HepG2 (cell line): Measurements from ENCODE around the gene NCBP2. TPM values are rescaled to one million over a fixed set of nuclear protein-coding genes. Genes with fewer than 3 reads are reported as not detected.

ENCODE experiments used
- AGO2 ChIP-seq: fragments of 200-400 bp; formaldehyde crosslinking; optimal IDR thresholded peaks from 2 replicates; pipeline ENCODE3; 2017; ENCODE audit warnings: mild to moderate bottlenecking, low read depth, low read length, moderate library complexity
- ATF7-NPFF ChIP-seq: sonication (generic); formaldehyde crosslinking; IDR thresholded peaks from 2 replicates; pipeline ENCODE4 v1.8.1; 2023; ENCODE audit warnings: mild to moderate bottlenecking, low read depth, missing genetic modification reagents, moderate library complexity
- DMAP1 ChIP-seq: IDR thresholded peaks from 2 replicates; pipeline ENCODE4 v1.6.1; 2016
- HDAC6 ChIP-seq: fragments of 200-600 bp; sonication (generic); IDR thresholded peaks from 2 replicates; pipeline ENCODE4 v1.7.0; 2017; ENCODE audit warnings: mild to moderate bottlenecking, antibody characterized with exemption, low read length, low read depth
- KDM4B ChIP-seq: sonication (generic); formaldehyde crosslinking; IDR thresholded peaks from 2 replicates; pipeline ENCODE4 v1.4.0; 2020; ENCODE audit warnings: missing genetic modification reagents
- MAZ ChIP-seq, 2 experiments: sonication (generic) in 1 of 2; formaldehyde crosslinking in 1 of 2; IDR thresholded peaks; 2 replicates each; pipeline versions ENCODE4 v1.5.0 to v1.6.1; 2012 to 2020; ENCODE audit warnings: low read depth in 2 of 2, mild to moderate bottlenecking in 2 of 2, borderline replicate concordance in 1 of 2, improper control_type of control experiment in 1 of 2, low read length in 1 of 2, missing genetic modification reagents in 1 of 2, moderate library complexity in 1 of 2
- MIER2 ChIP-seq: IDR thresholded peaks from 2 replicates; pipeline ENCODE4 v1.6.1; 2016; ENCODE audit warnings: missing biosample characterization, missing genetic modification reagents
- MYC ChIP-seq: sonication (generic); formaldehyde crosslinking; IDR thresholded peaks from 2 replicates; pipeline ENCODE4 v1.9.0; 2021; ENCODE audit warnings: missing genetic modification reagents, borderline replicate concordance
- PCBP2 ChIP-seq: fragments of 200-400 bp; formaldehyde crosslinking; optimal IDR thresholded peaks from 2 replicates; pipeline ENCODE3; 2018; ENCODE audit warnings: low read length, low read depth; ENCODE audit not compliant: poor library complexity, severe bottlenecking
- PHF8 ChIP-seq: sonication (generic); formaldehyde crosslinking; IDR thresholded peaks from 2 replicates; pipeline ENCODE4 v1.5.0; 2020; ENCODE audit warnings: missing genetic modification reagents
- ZFP41 ChIP-seq: sonication (generic); formaldehyde crosslinking; IDR thresholded peaks from 2 replicates; pipeline ENCODE4 v1.4.0; 2020; ENCODE audit warnings: mild to moderate bottlenecking, missing genetic modification reagents, borderline replicate concordance
- ZMAT3 ChIP-seq: sonication (generic); formaldehyde crosslinking; conservative IDR thresholded peaks from 2 replicates; pipeline ENCODE4 v1.7.0; 2021; ENCODE audit warnings: missing genetic modification reagents
- ZNF547 ChIP-seq: sonication (generic); formaldehyde crosslinking; IDR thresholded peaks from 2 replicates; pipeline ENCODE4 v1.5.1; 2020; ENCODE audit warnings: mild to moderate bottlenecking, missing genetic modification reagents
- ZSCAN25 ChIP-seq: sonication (generic); formaldehyde crosslinking; IDR thresholded peaks from 2 replicates; pipeline ENCODE4 v1.8.0; 2022; ENCODE audit warnings: mild to moderate bottlenecking, missing genetic modification reagents
- polyA plus RNA-seq, 8 experiments: library from polyadenylated mRNA; depleted of rRNA in 3 of 8; stranded (reverse) in 7 of 8; unstranded in 1 of 8; fragments of >200 nt; fragmentation: Illumina TruSeq in 4 of 8; extraction: Trizol in 4 of 8; gene quantifications; 2 replicates each; pipeline versions ENCODE4 v1.2.1 to v1.2.3, GENCODE V29; 2011 to 2016; ENCODE audit warnings: low read depth in 4 of 8, missing spikeins in 1 of 8, mixed read lengths in 1 of 8; ENCODE audit not compliant: insufficient read depth in 1 of 8
- total RNA-seq, 5 experiments: library from RNA; depleted of rRNA; stranded (reverse); fragments of >200 nt; fragmentation: Illumina TruSeq; extraction: Trizol; gene quantifications; 2 replicates each; pipeline ENCODE4 v1.2.3, GENCODE V29; 2016; ENCODE audit warnings: low read depth in 1 of 5
- TF ChIP-seq, protein P1 (sequence below): sonication (generic); formaldehyde crosslinking; IDR thresholded peaks from 2 replicates; pipeline ENCODE4 v1.5.0; 2020; ENCODE audit warnings: mild to moderate bottlenecking, missing genetic modification reagents, borderline replicate concordance
- TF ChIP-seq, protein P2 (sequence below): IDR thresholded peaks from 2 replicates; pipeline ENCODE4 v1.6.1; 2016; ENCODE audit warnings: missing genetic modification reagents, missing compliant biosample characterization
- TF ChIP-seq, protein P3 (sequence below): sonication (generic); formaldehyde crosslinking; IDR thresholded peaks from 2 replicates; pipeline ENCODE4 v1.4.0; 2020; ENCODE audit warnings: missing genetic modification reagents
- TF ChIP-seq, protein P4 (sequence below): IDR thresholded peaks from 2 replicates; pipeline ENCODE4 v1.6.1; 2016; ENCODE audit warnings: mild to moderate bottlenecking

The NCBP2 gene
- total and polyA plus RNA-seq, 2 of the 13 experiments (the other 11 are each of a cell fraction or from before 2014, with no cell fraction given): 58.7 to 95.5 TPM

DNA sequence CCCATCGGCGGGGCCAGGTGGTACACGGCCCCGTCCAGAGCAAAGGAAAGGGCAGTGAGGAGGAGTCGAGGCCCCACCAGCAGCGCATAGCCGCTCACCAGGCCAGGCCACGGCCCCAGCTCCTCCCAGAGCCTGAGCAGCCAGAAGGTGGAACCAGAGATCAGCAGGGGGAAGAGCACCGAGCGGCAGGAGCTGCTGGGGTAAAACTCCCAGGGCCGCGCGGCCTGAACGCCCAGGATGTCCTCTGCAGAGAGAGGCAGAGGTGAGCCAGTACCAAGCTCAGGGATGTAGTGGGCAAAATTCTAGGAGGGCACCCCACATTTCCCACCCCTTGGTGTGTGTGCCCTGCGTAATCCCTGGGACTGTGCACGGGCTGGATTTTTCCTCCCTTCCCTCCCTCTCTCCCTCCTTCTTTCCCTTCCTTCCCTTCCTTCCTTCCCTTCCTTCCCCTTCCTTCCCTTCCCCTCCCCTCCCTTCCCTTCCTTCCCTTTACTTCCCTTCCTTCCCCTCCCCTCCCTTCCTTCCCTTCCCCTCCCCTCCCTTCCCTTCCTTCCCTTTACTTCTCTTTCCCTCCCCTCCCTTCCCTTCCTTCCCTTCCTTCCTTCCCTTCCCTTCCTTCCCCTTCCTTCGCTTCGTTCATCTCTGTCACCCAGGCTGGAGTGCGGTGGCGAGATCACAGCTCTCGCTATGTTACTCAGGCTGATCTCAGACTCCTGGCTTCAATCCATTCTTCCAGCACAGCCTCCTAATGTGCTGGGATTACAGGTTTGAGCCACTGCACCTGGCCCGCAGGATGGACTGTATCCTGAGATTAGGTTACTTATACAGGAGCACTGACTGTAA lies 6.3 kb upstream of the NCBP2 start (continued):
- TF ChIP-seq, protein P1, sequence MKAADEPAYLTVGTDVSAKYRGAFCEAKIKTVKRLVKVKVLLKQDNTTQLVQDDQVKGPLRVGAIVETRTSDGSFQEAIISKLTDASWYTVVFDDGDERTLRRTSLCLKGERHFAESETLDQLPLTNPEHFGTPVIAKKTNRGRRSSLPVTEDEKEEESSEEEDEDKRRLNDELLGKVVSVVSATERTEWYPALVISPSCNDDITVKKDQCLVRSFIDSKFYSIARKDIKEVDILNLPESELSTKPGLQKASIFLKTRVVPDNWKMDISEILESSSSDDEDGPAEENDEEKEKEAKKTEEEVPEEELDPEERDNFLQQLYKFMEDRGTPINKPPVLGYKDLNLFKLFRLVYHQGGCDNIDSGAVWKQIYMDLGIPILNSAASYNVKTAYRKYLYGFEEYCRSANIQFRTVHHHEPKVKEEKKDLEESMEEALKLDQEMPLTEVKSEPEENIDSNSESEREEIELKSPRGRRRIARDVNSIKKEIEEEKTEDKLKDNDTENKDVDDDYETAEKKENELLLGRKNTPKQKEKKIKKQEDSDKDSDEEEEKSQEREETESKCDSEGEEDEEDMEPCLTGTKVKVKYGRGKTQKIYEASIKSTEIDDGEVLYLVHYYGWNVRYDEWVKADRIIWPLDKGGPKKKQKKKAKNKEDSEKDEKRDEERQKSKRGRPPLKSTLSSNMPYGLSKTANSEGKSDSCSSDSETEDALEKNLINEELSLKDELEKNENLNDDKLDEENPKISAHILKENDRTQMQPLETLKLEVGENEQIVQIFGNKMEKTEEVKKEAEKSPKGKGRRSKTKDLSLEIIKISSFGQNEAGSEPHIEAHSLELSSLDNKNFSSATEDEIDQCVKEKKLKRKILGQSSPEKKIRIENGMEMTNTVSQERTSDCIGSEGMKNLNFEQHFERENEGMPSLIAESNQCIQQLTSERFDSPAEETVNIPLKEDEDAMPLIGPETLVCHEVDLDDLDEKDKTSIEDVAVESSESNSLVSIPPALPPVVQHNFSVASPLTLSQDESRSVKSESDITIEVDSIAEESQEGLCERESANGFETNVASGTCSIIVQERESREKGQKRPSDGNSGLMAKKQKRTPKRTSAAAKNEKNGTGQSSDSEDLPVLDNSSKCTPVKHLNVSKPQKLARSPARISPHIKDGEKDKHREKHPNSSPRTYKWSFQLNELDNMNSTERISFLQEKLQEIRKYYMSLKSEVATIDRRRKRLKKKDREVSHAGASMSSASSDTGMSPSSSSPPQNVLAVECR: peak; percentile 41; the same call in 1 of the 2 replicates
- TF ChIP-seq MAZ (IDR thresholded peaks at IDR 0.05; ENCODE audit: borderline replicate concordance, low read depth, low read length): 0 out of 2 replicates have a peak, but pooled peaks have one; percentile 47
- TF ChIP-seq MAZ (CRISPR knock-in tag; IDR thresholded peaks at IDR 0.05; ENCODE audit: low read depth): 0 out of 2 replicates have a peak, but pooled peaks have one; percentile 26
- TF ChIP-seq ZSCAN25 (CRISPR knock-in tag): peak; percentile 85
- peak; percentile 48; the same call in 1 of the 2 replicates for TF ChIP-seq PHF8 (CRISPR knock-in tag)
- TF ChIP-seq MIER2 (CRISPR knock-in tag): 0 out of 2 replicates have a peak, but pooled peaks have one; percentile 27
- TF ChIP-seq ZMAT3 (CRISPR knock-in tag): peak; percentile 40; the same call in 1 of the 2 replicates
- TF ChIP-seq, protein P2, sequence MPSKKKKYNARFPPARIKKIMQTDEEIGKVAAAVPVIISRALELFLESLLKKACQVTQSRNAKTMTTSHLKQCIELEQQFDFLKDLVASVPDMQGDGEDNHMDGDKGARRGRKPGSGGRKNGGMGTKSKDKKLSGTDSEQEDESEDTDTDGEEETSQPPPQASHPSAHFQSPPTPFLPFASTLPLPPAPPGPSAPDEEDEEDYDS: peak; percentile 46; the same call in 1 of the 2 replicates
- peak; percentile 53; the same call in 1 of the 2 replicates for TF ChIP-seq ZNF547
- TF ChIP-seq, protein P3, sequence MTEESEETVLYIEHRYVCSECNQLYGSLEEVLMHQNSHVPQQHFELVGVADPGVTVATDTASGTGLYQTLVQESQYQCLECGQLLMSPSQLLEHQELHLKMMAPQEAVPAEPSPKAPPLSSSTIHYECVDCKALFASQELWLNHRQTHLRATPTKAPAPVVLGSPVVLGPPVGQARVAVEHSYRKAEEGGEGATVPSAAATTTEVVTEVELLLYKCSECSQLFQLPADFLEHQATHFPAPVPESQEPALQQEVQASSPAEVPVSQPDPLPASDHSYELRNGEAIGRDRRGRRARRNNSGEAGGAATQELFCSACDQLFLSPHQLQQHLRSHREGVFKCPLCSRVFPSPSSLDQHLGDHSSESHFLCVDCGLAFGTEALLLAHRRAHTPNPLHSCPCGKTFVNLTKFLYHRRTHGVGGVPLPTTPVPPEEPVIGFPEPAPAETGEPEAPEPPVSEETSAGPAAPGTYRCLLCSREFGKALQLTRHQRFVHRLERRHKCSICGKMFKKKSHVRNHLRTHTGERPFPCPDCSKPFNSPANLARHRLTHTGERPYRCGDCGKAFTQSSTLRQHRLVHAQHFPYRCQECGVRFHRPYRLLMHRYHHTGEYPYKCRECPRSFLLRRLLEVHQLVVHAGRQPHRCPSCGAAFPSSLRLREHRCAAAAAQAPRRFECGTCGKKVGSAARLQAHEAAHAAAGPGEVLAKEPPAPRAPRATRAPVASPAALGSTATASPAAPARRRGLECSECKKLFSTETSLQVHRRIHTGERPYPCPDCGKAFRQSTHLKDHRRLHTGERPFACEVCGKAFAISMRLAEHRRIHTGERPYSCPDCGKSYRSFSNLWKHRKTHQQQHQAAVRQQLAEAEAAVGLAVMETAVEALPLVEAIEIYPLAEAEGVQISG (CRISPR knock-in tag): peak; percentile 63
- TF ChIP-seq AGO2: peak; percentile 11
- peak; percentile 34; the same call in 1 of the 2 replicates for TF ChIP-seq DMAP1 (CRISPR knock-in tag)
- peak; percentile 99 for TF ChIP-seq PCBP2
- TF ChIP-seq ATF7-NPFF: peak; percentile 56; the same call in 1 of the 2 replicates
- peak; percentile 33; the same call in 1 of the 2 replicates for TF ChIP-seq KDM4B
- TF ChIP-seq, protein P4, sequence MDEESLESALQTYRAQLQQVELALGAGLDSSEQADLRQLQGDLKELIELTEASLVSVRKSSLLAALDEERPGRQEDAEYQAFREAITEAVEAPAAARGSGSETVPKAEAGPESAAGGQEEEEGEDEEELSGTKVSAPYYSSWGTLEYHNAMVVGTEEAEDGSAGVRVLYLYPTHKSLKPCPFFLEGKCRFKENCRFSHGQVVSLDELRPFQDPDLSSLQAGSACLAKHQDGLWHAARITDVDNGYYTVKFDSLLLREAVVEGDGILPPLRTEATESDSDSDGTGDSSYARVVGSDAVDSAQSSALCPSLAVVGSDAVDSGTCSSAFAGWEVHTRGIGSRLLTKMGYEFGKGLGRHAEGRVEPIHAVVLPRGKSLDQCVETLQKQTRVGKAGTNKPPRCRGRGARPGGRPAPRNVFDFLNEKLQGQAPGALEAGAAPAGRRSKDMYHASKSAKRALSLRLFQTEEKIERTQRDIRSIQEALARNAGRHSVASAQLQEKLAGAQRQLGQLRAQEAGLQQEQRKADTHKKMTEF: peak; percentile 17; the same call in 1 of the 2 replicates
- no peak; the same call in 1 of the 2 replicates for TF ChIP-seq ZFP41 (CRISPR knock-in tag)
- TF ChIP-seq MYC (CRISPR knock-in tag): peak; percentile 74; the same call in 1 of the 2 replicates
- TF ChIP-seq HDAC6: no peak
